ENCODE measurements around the gene LGI4. TPM values are rescaled to one million over a fixed set of nuclear protein-coding genes. Genes with fewer than 3 reads are reported as not detected.
"Not testable (repeated sequence)": the region's sequence is repeated elsewhere in the genome, so short reads cannot be mapped to it uniquely, and the experiment has no call there.

LGI4 gene
- total RNA-seq, 1 experiment from 2014 or later = not detected

- H3K9me3 ChIP-seq = no peaks in the 10 kb centered on the region
- no peaks in the 10 kb centered on the region for H3K27me3 ChIP-seq
- H3K36me3 ChIP-seq = no peaks in the 10 kb centered on the region
- DNase-seq = no peak
- no peak overlapping the region for H3K4me3 ChIP-seq
These were observed 29.2 kb downstream of the LGI4 start for GRCh38 chr19:35105411-35106290.

GRCh38 chr19:35105047-35105410, 29.8 kb downstream of the LGI4 start:
- H3K9me3 ChIP-seq = no peaks in the 10 kb centered on the region
- DNase-seq = no peak
- H3K4me3 ChIP-seq = no peak overlapping the region
- H3K36me3 ChIP-seq = no peaks in the 10 kb centered on the region
- no peaks in the 10 kb centered on the region for H3K27me3 ChIP-seq

DNA sequence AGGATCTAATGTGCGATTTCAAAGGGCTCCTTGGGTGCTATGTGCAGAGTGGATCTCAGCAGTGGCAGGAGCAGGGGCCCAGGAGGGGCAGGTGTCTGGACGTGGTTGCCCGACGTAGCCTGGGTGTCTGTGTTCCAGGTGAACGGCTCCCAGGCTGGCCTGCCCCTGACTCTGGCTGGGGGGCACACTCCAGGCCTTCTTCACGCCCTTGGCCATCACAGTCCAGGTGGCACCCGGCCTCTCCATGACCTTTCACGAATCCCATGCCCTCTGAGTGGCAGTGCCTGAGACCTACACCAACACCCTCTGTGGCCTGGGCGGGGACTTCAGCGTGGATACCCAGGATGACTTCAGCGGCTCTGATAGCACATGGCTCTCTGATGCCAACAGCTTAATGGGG, 30.5 kb downstream of the LGI4 start:
- no peak for DNase-seq
- no peaks in the 10 kb centered on the region for H3K9me3 ChIP-seq
- no peak overlapping the region for H3K4me3 ChIP-seq
- H3K27me3 ChIP-seq = no peaks in the 10 kb centered on the region
- H3K36me3 ChIP-seq = no peaks in the 10 kb centered on the region

DNA sequence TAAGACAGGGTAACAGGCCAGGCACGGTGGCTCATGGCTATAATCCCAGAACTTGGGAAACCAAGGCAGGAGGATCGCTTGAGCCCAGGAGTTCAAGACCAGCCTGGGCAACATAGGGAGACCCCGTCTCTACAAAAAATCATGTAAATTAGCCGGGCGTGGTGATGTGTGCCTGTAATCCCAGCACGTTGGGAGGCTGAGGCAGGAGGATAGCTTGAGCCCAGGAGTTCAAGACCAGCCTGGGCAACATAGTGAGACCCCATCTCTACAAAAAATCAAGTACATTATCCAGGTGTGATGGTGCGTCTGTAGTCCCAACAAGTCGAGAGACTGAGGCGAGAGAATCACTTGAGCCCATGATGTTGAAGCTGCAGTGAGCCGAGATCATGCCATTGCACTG, 31.2 kb downstream of the LGI4 start:
- not testable (repeated sequence) for H3K27me3 ChIP-seq, DNase-seq, H3K9me3 ChIP-seq, H3K36me3 ChIP-seq, H3K4me3 ChIP-seq

GRCh38 chr19:35101949-35102348, 32.9 kb downstream of the LGI4 start:
- DNase-seq, H3K9me3 ChIP-seq, H3K27me3 ChIP-seq, H3K4me3 ChIP-seq, H3K36me3 ChIP-seq: not testable (repeated sequence)

DNA sequence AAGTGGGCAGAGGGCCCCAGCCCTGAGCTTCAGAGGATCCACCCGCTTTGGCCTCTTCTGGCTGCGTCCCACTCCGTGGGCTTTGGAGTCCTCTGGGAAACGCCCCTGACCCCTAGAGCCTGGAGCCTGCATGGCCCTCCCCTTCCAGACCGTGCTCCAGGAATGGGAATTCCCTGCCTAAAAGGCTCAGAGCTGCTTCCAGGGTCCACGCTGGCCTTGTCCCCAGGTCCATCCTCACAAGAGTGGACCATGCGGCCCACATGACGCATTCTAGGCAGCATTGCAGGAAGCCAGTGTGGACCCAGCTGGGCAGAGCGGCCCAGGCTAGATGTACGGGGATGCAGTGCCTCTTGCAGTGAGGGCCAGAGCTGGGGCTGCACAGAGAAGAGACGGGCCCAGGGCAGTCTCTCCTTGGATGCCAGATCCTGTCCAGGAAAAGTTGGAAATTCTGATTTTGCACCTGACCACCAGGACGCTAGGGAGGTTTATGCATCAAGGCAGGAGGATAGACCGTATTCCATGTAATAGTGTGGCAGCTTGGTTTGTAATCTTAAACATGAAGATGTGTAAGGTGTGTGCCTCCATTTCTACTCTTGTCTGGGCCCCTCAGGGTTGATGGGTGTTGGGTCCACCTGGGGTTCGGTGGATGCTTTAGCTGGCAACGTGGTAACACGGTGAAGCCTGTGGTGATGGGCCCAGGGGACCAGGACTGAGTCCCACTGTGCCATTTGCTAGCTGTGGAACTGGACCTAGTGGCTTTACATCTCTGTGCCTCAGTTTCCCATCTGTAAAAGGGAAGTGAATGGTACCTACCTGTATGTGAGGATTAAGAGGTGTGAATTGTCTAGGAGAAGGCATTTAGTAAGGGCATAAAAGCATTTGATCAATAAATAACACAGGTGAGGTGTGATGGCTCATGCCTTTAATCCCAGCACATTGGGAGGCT, 34.0 kb downstream of the LGI4 start:
- Histone ChIP-seq H3K36me3 (no peaks in the 10 kb centered on the region), H3K4me3 (no peak overlapping the region), H3K27me3 (no peaks in the 10 kb centered on the region), H3K9me3 (no peaks in the 10 kb centered on the region)
- no peak for DNase-seq

DNA sequence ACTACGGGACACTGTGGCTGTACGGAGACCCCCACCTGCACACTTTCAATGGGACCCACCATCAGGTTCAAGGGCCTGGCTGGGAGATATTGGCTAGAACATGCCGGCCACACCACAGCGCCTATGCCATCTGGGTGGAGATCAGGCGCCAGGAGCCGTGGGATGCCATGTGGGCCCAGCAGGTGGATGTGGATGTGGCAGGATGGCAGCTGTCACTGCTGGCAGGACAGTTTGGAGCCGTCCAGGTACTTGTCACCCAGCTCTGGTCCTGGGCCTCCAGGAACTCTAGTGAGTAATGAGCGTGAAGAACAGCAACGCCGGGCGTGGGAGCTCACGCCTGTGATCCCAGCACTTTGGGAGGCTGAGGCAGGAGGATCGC, 35.0 kb downstream of the LGI4 start:
- no peak overlapping the region for H3K4me3 ChIP-seq
- no peaks in the 10 kb centered on the region for H3K36me3 ChIP-seq
- no peaks in the 10 kb centered on the region for H3K9me3 ChIP-seq
- DNase-seq = no peak
- no peaks in the 10 kb centered on the region for H3K27me3 ChIP-seq

DNA sequence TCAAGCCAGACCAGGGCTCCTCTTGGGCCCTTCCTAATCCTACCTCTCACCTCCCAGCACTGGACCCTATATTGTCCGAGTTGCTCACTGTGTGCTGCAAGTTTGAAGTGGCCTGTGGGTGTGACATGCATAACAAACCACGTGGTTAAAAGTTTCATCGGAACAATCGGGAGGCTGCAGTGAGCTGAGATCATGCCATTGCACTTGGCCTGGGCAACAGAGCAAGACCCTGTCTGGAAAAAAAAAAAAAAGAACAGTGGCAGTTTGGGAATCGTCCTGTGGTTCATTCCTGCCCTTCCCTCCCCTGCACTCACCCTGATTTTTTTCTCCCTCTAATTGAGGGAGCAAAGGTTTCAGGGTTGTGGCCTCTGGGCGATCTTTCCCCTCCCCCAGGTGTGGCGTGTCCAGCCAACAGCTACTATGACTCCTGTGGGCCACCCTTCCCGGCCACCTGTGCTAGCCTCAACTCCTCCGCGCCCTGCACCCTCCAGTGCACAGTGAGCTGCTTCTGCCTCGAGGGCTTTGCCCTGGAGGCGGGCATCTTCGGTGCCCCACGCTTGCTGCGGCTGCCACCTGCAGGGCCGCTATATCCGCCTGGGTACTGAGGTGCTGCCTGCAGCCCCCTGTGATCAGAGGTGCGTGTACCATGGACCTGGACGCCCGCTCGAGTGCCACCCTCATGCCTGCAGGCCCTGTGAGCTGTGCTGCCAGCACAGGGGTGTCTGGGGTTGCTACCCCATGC, 35.5 kb downstream of the LGI4 start:
- H3K27me3 ChIP-seq = no peaks in the 10 kb centered on the region
- no peaks in the 10 kb centered on the region for H3K36me3 ChIP-seq
- DNase-seq = no peak
- H3K4me3 ChIP-seq = no peak overlapping the region
- no peaks in the 10 kb centered on the region for H3K9me3 ChIP-seq

- Histone ChIP-seq H3K4me3 (no peak overlapping the region), H3K9me3 (no peaks in the 10 kb centered on the region), H3K27me3 (no peaks in the 10 kb centered on the region), H3K36me3 (no peaks in the 10 kb centered on the region)
- DNase-seq = no peak
These were observed 36.3 kb downstream of the LGI4 start for GRCh38 chr19:35098413-35099049.

DNA sequence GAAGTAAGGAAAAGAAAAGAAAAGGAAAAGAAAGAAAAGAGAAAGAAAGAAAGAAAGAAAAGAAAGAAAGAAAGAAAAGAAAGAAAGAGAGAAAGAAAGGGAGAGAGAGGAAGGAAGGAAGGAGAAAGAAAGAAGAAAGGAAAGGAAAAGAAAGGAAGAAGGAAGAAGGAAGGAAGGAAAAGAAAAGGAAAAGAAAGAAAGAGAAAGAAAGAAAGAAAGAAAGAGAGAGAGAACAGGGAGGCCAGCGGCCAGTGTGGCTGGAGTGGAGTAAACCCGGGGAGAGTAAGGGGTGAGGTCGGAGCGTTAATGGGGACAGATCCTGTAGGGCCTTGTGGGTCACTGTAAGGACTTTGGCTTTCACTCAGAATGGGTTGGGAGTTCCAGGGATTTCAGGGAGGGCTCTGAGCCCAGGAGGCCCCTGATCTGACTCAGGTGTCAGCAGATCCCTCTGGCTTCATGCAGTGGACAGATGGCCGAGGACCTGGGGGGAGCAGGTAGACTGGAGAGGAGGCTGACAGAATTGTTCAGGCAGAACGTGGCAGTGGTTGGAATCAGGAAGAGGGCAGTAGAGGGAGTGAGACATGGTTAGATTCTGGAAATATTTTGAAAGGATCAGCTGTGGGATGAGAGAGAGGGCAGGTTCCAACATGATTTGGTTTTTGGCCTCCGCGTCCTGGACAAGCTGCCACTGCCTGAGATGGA, 39.0 kb downstream of the LGI4 start:
- H3K27me3 ChIP-seq = no peaks in the 10 kb centered on the region
- no peaks in the 10 kb centered on the region for H3K36me3 ChIP-seq
- no peak overlapping the region for H3K4me3 ChIP-seq
- no peak for DNase-seq
- no peaks in the 10 kb centered on the region for H3K9me3 ChIP-seq

GRCh38 chr19:35094656-35095055, 40.2 kb downstream of the LGI4 start:
- Histone ChIP-seq H3K27me3 (no peaks in the 10 kb centered on the region), H3K4me3 (no peak overlapping the region), H3K36me3 (no peaks in the 10 kb centered on the region), H3K9me3 (no peaks in the 10 kb centered on the region)
- DNase-seq = no peak

DNA sequence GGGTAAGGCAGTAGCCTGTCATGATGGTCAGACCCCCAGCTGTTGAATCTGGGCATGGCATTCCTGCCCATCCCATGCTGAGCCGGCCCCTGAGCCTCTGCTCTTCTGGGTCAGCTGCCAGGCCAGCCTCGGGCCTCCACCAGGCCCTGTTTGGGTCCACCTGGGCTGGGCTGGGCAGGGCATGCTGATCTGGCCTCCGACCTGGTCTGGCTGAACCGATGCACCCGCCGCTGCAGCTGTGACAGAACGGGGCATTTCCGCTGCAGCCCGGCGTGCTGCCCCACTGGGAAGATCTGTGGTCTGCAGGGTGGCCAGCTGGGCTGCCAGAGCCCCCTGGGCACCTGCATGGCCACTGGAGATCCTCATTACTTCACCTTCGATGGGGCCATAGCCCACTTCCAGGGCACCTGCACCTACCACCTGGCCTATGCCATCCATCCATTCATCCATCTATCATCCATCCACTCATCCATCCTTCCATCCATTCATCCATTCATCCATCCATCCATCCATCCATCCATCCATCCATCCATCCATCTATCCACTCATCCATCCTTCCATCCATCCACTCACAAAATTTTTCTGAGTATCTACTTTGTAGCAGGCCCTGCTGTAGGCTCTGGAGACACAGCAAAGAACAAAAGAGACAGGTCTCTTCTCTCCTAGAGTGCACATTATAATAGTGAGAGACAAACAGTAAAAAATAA, 40.8 kb downstream of the LGI4 start:
- DNase-seq = no peak
- H3K36me3 ChIP-seq = no peaks in the 10 kb centered on the region
- no peaks in the 10 kb centered on the region for H3K9me3 ChIP-seq

GRCh38 chr19:35093430-35093829, 41.4 kb downstream of the LGI4 start:
- H3K4me3 ChIP-seq = no peak overlapping the region
- DNase-seq = no peak
- no peaks in the 10 kb centered on the region for H3K36me3 ChIP-seq
- H3K27me3 ChIP-seq = no peaks in the 10 kb centered on the region
- no peaks in the 10 kb centered on the region for H3K9me3 ChIP-seq

More for the DNA sequence above, 40.8 kb downstream of the LGI4 start:
- no peaks in the 10 kb centered on the region for H3K27me3 ChIP-seq
- H3K4me3 ChIP-seq = no peak overlapping the region

GRCh38 chr19:35090506-35091214, 44.2 kb downstream of the LGI4 start:
- H3K4me3 ChIP-seq = no peak overlapping the region
- no peaks in the 10 kb centered on the region for H3K36me3 ChIP-seq
- peak; percentile 60 for DNase-seq
- no peaks in the 10 kb centered on the region for H3K9me3 ChIP-seq
- no peaks in the 10 kb centered on the region for H3K27me3 ChIP-seq

DNA sequence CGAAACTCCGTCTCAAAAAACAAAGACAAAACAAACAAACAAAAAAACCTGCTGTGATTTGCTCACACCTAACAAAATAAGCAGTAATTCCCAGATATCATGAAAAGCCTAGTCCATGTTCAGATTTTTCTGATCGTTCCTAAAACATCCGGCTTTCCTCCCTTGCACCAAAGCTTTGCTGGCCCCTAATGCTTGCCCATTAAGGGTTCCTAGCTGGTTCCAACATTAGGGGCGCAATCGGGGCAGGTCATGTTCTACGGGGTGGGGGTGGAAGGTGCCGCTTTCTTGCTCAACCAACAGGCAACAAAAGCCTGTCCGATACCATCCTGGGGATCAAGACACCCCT, 44.7 kb downstream of the LGI4 start:
- Histone ChIP-seq H3K27me3 (no peaks in the 10 kb centered on the region), H3K36me3 (no peaks in the 10 kb centered on the region), H3K9me3 (no peaks in the 10 kb centered on the region), H3K4me3 (no peak overlapping the region)
- no peak for DNase-seq
